HepG2 (cell line): ENCODE results near the gene TATDN3. TPM values are rescaled to one million over a fixed set of nuclear protein-coding genes. Genes with fewer than 3 reads are reported as not detected.

ENCODE experiments used
- ATAC-seq: fragments of 200-7000 bp; cut with Tn5 transposase; 3 replicates; pipeline ENCODE4 v1.9.1; 2020; ENCODE audit warnings: mild to moderate bottlenecking, moderate library complexity
- BruUV-seq: library from RNA; stranded (reverse); fragments of 400-500 nt; replicated peaks from 2 replicates; lab custom pipeline; 2021; lab: Mats Ljungman, UMichigan
- CTCF ChIA-PET: fragments of 300-600 bp; formaldehyde crosslinking; extraction: SDS; loops from one replicate; lab custom pipeline; 2021; ENCODE audit warnings: low total read pairs, inconsistent platforms, low intra/inter-chr PET ratio; lab: Yijun Ruan, JAX
- POLR2A ChIA-PET: fragments of 350-600 bp; sonication (Branson Sonifier 250); formaldehyde crosslinking; loops from one replicate; lab custom pipeline; 2020; ENCODE audit warnings: antibody characterized with exemption, inconsistent platforms; lab: Yijun Ruan, JAX
- DNase-seq: peaks from one replicate; pipeline ENCODE4 v3.0.0-alpha.2; 2015; ENCODE audit warnings: low spot score
- FAIRE-seq: peaks from 3 replicates; lab custom pipeline; 2011; peaks lifted over from hg19 to GRCh38; lab: Jason Lieb, UNC
- H2AFZ ChIP-seq: one replicate; pipeline ENCODE4 v1.6.1; 2011; ENCODE audit warnings: low read length, inconsistent platforms
- H3K27ac ChIP-seq: fragments of 300-600 bp; 3 replicates; pipeline ENCODE4 v1.8.0; 2011; ENCODE audit warnings: mixed run types, mild to moderate bottlenecking, mixed read lengths, low read length, inconsistent platforms; ENCODE audit not compliant: insufficient read depth; ENCODE audit errors: extremely low read length
- H3K27me3 ChIP-seq, 2 experiments: fragments of 200-600 bp in 1 of 2; 2 replicates in 1 of 2; 3 replicates in 1 of 2; pipeline versions ENCODE4 v1.6.0 to v1.8.0; 2011; ENCODE audit warnings: low read length in 2 of 2, mild to moderate bottlenecking in 2 of 2, moderate library complexity in 2 of 2, inconsistent platforms in 1 of 2; ENCODE audit not compliant: insufficient read depth in 2 of 2, control insufficient read depth in 1 of 2
- H3K36me3 ChIP-seq, 2 experiments: fragments of 200-600 bp in 1 of 2; replicated peaks in 1 of 2; 2 replicates in 1 of 2; 3 replicates in 1 of 2; pipeline versions ENCODE4 v1.5.1 to v1.8.0; 2011; ENCODE audit warnings: low read length in 2 of 2, inconsistent platforms in 1 of 2; ENCODE audit not compliant: insufficient read depth in 2 of 2, control insufficient read depth in 1 of 2
- H3K4me1 ChIP-seq: 2 replicates; pipeline ENCODE4 v1.5.1; 2012; ENCODE audit warnings: low read length, inconsistent platforms; ENCODE audit not compliant: insufficient read depth
- H3K4me2 ChIP-seq: 2 replicates; pipeline ENCODE4 v1.6.0; 2011; ENCODE audit warnings: low read depth, low read length, inconsistent platforms
- H3K4me3 ChIP-seq, 3 experiments: fragments of 200-600 bp in 1 of 3; sonication (generic), shearing (Covaris generic) in 1 of 3; replicated peaks in 1 of 3; 2 replicates each; pipeline ENCODE4 v1.5.1; 2011 to 2016; ENCODE audit warnings: low read length in 3 of 3, inconsistent platforms in 2 of 3, low read depth in 2 of 3, mild to moderate bottlenecking in 2 of 3, control low read depth in 1 of 3, mixed read lengths in 1 of 3; ENCODE audit not compliant: insufficient read depth in 1 of 3
- H3K79me2 ChIP-seq: one replicate; pipeline ENCODE4 v1.6.1; 2011; ENCODE audit warnings: low read length, inconsistent platforms; ENCODE audit not compliant: insufficient read depth
- H3K9ac ChIP-seq: 2 replicates; pipeline ENCODE4 v1.6.0; 2011; ENCODE audit warnings: mild to moderate bottlenecking, low read depth, low read length, inconsistent platforms; ENCODE audit not compliant: insufficient read depth
- H3K9me3 ChIP-seq: 2 replicates; pipeline ENCODE4 v1.5.1; 2012; ENCODE audit warnings: mild to moderate bottlenecking, low read length
- H4K20me1 ChIP-seq: 2 replicates; pipeline ENCODE4 v1.6.0; 2011; ENCODE audit warnings: inconsistent platforms, mild to moderate bottlenecking, low read length, moderate library complexity; ENCODE audit not compliant: insufficient read depth
- FOXA1 ChIP-seq, 2 experiments: fragments of 450-650 bp in 1 of 2; sonication (generic) in 1 of 2; formaldehyde crosslinking in 1 of 2; IDR thresholded peaks; 2 replicates each; pipeline versions ENCODE4 v1.4.0 to v1.6.1; 2016 to 2020; ENCODE audit warnings: missing genetic modification reagents in 1 of 2
- FOXM1 ChIP-seq: sonication (generic); formaldehyde crosslinking; IDR thresholded peaks from 2 replicates; pipeline ENCODE4 v1.5.0; 2020; ENCODE audit warnings: missing genetic modification reagents
- NR2C2 ChIP-seq: sonication (generic); formaldehyde crosslinking; IDR thresholded peaks from 2 replicates; pipeline ENCODE4 v1.4.0; 2020; ENCODE audit warnings: missing genetic modification reagents, mild to moderate bottlenecking, moderate library complexity, borderline replicate concordance
- RBM39 ChIP-seq: fragments of 200-400 bp; formaldehyde crosslinking; IDR thresholded peaks from one replicate; pipeline ENCODE4 v1.6.1; 2018; ENCODE audit warnings: antibody characterized with exemption, mild to moderate bottlenecking, low read depth, low read length; ENCODE audit not compliant: poor library complexity, severe bottlenecking
- RCOR2 ChIP-seq: IDR thresholded peaks from 2 replicates; pipeline ENCODE4 v1.6.1; 2016; ENCODE audit warnings: missing biosample characterization, missing genetic modification reagents
- TFDP2 ChIP-seq: sonication (generic); formaldehyde crosslinking; IDR thresholded peaks from 2 replicates; pipeline ENCODE4 v1.4.0; 2020; ENCODE audit warnings: missing genetic modification reagents
- ZBTB7B ChIP-seq: sonication (generic); formaldehyde crosslinking; IDR thresholded peaks from 2 replicates; pipeline ENCODE4 v1.4.0; 2020; ENCODE audit warnings: missing genetic modification reagents
- ZMAT5 ChIP-seq: sonication (generic); formaldehyde crosslinking; IDR thresholded peaks from 2 replicates; pipeline ENCODE4 v1.5.0; 2020; ENCODE audit warnings: mild to moderate bottlenecking, low read depth, missing genetic modification reagents, borderline replicate concordance
- ZNF143 ChIP-seq: sonication (generic); formaldehyde crosslinking; IDR thresholded peaks from 2 replicates; pipeline ENCODE4 v1.4.0; 2020; ENCODE audit warnings: missing genetic modification reagents
- ZNF510 ChIP-seq: sonication (generic); formaldehyde crosslinking; IDR thresholded peaks from 2 replicates; pipeline ENCODE4 v1.4.0; 2020; ENCODE audit warnings: low read depth, mild to moderate bottlenecking, missing genetic modification reagents
- ZNF563 ChIP-seq: sonication (generic); formaldehyde crosslinking; IDR thresholded peaks from 2 replicates; pipeline ENCODE4 v1.8.0; 2022; ENCODE audit warnings: mild to moderate bottlenecking, moderate library complexity, missing genetic modification reagents
- ZNF770 ChIP-seq: sonication (generic); formaldehyde crosslinking; IDR thresholded peaks from 2 replicates; pipeline ENCODE4 v1.5.0; 2020; ENCODE audit warnings: mild to moderate bottlenecking, missing genetic modification reagents
- ZSCAN12 ChIP-seq: sonication (generic); formaldehyde crosslinking; IDR thresholded peaks from 2 replicates; pipeline ENCODE4 v1.9.0; 2021; ENCODE audit warnings: mild to moderate bottlenecking, missing genetic modification reagents
- WGBS: methylation state at CpG from one replicate; pipeline ENCODE4 v1.1.6; 2017; ENCODE audit warnings: low lambda C conversion rate; 5-methylcytosine and 5-hydroxymethylcytosine counted together
- in situ Hi-C: cut with HindIII; loops from 2 replicates; pipeline ENCODE4 v1.10.0; 2017; ENCODE audit warnings: low pct_unique_long_range_greater_than_20kb; ENCODE audit not compliant: extremely low pct_ligation_motif_present
- intact Hi-C: fragments of 100-400 bp; cut with micrococcal nuclease; formaldehyde crosslinking; loops from one replicate; pipeline ENCODE4 v1.10.0; 2022; ENCODE audit not compliant: unreplicated experiment
- polyA plus RNA-seq, 8 experiments: library from polyadenylated mRNA; depleted of rRNA in 3 of 8; stranded (reverse) in 7 of 8; unstranded in 1 of 8; fragments of >200 nt; fragmentation: Illumina TruSeq in 4 of 8; extraction: Trizol in 4 of 8; gene quantifications; 2 replicates each; pipeline versions ENCODE4 v1.2.1 to v1.2.3, GENCODE V29; 2011 to 2016; ENCODE audit warnings: low read depth in 4 of 8, missing spikeins in 1 of 8, mixed read lengths in 1 of 8; ENCODE audit not compliant: insufficient read depth in 1 of 8
- total RNA-seq, 5 experiments: library from RNA; depleted of rRNA; stranded (reverse); fragments of >200 nt; fragmentation: Illumina TruSeq; extraction: Trizol; gene quantifications; 2 replicates each; pipeline ENCODE4 v1.2.3, GENCODE V29; 2016; ENCODE audit warnings: low read depth in 1 of 5

The TATDN3 gene
- total and polyA plus RNA-seq, 2 of the 13 experiments (the other 11 are each of a cell fraction or from before 2014, with no cell fraction given): 7.3 to 8.6 TPM

GRCh38 chr1:212852105-212852688, 60.5 kb downstream of the TATDN3 start:
- intact Hi-C loops (no loop called here), in situ Hi-C loops (no loop called here)
- Histone ChIP-seq H3K4me1 (peaks cover 46% of the 10 kb centered on the region), H3K79me2 (peaks cover 8% of the 10 kb centered on the region), H3K36me3 (no peaks in the 10 kb centered on the region), H3K27ac (no peak overlapping the region), H3K4me3 (no peak overlapping the region), H3K9me3 (no peaks in the 10 kb centered on the region), H2AFZ (no peak overlapping the region), H4K20me1 (no peaks in the 10 kb centered on the region), H3K27me3 (no peaks in the 10 kb centered on the region), H3K4me2 (no peak overlapping the region), H3K9ac (no peak overlapping the region)
- 97% methylated on average over 5 of the region's 5 CpGs for WGBS
- ATAC-seq: no peak
- no peak for FAIRE-seq
- no peak for DNase-seq
- POLR2A ChIA-PET: no interaction called here
- TF ChIP-seq ZBTB7B (CRISPR knock-in tag): no peak
- no peak for TF ChIP-seq ZSCAN12
- no peak for TF ChIP-seq ZNF143 (CRISPR knock-in tag)
- TF ChIP-seq RBM39: no peak
- no peak for TF ChIP-seq ZMAT5 (CRISPR knock-in tag)
- TF ChIP-seq ZNF563 (CRISPR knock-in tag): no peak
- no peak for TF ChIP-seq ZNF510 (CRISPR knock-in tag)
- no peak for TF ChIP-seq ZNF770
- no peak for TF ChIP-seq NR2C2 (CRISPR knock-in tag)
- TF ChIP-seq RCOR2 (CRISPR knock-in tag): no peak
- TF ChIP-seq FOXA1 (IDR thresholded peaks at IDR 0.05): no peak
- no peak for TF ChIP-seq FOXA1 (CRISPR knock-in tag; IDR thresholded peaks at IDR 0.05)
- no peak for TF ChIP-seq TFDP2 (CRISPR knock-in tag)
- TF ChIP-seq FOXM1 (CRISPR knock-in tag): no peak
- CTCF ChIA-PET: no interaction called here
- no TSS peak for BruUV-seq
